DMS 273 (cell line): ENCODE measurements around the gene PSMD5.
A peak's percentile ranks its signal among the peaks of the same experiment; 100 is the strongest.

Experiments
- DNase-seq: peaks from one replicate; lab custom pipeline; 2025; ENCODE audit not compliant: unreplicated experiment; lab: John Stamatoyannopoulos, UW

PSMD5 gene

DNA sequence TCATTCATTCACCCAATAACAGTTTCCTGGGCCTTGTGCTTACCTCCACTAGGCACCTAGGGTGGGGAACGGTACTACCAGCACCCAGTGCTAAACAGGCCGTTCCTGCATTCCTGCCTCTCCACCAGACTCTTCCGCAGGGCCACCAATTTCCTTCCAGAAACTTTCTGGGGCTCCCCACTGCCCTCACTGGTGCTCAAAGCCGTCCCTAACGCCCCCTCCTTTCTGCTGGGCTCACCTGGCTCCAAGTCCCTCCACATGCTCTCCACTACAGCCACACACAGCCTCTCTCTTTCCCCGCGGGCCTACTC lies 32.9 kb upstream of the PSMD5 start:
- no peak for DNase-seq

DNA sequence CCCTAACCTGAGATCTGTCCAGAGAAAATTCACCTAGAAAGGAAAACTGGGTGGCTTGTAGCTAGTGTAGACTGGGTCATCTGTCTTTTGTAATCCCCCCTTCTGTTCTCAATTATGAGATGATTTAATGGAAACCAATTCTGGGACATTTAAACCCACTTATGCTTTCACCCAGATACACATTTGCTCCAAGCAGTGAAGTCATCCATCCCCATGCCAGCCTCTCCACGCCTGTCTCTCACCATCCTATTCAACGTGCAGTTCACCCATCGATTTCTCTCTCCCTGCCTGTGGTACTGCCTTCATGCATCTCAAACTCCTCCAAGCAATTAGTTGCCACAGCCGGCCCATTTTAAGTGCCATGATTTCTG lies 32.5 kb upstream of the PSMD5 start:
- DNase-seq, result no peak

DNA sequence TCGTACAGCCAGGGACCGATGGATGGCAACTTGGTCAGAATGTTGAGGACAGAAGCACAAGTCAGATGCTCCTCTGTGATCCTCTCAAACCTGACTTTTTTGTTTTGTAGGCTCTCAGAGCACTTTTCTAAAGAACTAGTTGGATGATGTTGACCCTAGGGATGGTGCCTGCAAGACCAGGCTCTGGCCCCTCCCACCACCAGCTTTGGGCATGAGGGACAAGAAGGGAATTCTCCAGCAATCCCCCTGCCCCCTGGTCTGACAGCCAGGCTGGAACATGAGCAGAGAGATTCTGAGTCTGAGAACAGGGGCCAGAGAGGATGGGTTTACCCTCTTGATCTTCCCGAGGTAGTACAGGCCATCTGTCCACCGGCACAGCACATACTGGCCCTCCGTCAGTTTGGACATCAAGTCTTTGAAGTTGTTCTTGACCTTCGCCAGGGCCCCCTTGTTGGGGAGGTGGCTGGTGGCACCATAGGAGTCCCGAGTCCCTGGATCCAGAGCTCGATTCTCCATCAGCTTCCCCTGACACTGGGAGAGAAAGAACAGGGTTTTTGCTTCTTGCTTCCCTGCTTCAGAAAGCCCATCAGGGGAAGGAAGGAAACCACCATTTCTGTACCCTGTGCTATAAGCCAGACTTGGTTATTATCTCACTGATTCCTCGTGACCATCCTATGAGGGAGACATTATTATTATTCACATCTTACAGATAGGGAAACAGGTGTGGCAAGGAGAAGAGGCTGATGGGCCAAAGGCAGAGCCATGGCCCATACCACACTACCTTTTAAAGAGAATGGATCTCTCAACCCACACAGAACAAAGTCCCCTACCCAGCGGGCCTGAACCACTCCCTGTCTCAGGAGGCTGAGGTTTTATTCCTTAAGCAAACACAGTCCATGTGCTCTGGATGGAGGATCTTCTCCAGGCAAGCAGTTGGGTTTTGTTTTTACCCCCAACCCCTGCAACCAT lies 31.8 kb upstream of the PSMD5 start:
- DNase-seq, result no peak

DNA sequence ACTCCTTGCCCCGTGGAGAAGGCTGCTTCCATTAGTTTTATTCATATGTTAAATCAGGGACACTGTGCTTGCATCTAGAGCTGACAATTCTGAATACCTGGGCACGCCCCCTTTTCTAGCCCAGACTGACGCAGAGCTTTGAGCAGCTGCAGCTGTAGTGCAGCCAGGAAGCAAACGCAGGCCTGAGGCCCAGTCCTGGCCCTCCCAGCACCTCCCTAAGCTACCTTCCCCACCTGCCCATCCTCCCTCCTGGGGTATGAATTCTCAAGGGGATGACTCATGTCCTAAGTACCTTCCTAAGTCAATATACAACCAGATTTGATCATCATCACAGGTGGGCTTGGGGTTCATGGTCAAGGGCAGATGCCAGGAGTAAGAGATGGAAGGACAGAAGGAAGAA lies 30.8 kb upstream of the PSMD5 start:
- DNase-seq, result no peak

DNA sequence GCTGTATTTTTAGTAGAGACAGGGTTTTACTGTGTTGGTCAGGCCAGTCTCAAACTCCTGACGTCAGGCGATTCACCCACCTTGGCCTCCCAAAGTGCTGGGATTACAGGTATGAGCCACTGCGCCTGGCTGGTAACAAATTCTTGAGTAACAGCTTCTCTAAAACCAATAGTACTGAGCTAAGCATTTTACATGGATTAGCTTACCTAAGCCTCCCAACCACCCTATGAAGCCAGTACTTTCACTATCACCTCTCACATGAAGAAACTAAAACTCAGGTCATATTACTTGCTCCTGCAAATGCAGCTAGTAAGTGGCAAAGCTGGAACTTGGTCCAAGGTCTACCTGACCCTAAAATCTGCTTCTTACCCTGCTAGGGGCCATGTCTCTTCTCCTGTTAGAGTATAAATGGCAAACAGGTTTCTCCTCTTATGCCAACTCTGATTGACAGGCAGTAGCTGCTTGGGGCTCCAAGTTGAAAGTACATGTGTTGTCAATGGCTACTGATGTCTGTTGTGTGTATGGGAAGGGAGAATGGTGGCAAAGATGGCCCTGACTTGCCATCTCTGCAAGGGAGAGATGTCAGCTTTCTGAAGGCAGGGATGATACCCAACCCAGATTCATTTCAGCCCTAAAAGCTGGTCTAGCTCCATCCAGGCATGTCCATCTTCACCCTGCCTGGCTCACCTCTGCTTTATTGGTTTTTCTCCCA lies 30.2 kb upstream of the PSMD5 start:
- DNase-seq, result no peak

DNA sequence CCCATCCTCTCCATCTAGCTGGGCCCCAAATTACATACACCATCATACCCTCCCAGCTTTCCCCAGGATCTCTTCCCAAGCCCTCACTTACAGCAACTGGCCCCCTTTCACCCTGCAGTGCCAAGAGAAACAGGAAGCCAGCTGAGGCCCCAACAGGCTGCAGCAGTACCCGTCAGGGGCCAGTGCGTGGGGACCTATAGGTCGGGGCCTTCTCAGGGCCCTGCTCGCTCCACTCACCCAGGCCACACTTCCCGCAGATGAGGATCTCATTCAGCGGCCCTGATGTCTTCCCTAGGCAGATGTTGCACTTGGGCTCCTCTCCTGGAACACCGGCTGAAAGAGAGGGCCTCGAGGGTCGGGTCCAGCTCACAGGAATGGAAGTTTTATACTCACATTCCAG lies 27.5 kb upstream of the PSMD5 start:
- DNase-seq, result no peak

DNA sequence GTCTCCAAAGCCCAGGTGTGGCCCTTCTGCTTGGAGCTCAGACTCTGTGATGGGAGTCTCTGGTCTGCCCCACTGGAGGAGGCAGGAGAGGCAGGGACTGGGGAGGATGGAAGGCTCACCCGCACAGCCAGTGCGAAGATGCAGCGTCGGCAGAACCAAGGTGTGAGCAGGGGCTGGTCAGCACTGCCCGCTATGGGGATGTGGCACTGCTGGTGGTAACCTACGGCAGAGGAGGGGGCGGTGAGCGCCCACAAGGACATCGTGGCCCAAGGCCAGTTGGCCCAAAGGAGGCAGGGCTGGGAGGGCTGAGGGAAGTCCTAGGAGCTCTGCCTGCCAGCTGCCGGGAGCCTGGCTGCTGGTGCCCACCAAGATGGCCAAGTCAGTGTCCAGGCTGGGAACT lies 27.0 kb upstream of the PSMD5 start:
- no peak for DNase-seq

DNA sequence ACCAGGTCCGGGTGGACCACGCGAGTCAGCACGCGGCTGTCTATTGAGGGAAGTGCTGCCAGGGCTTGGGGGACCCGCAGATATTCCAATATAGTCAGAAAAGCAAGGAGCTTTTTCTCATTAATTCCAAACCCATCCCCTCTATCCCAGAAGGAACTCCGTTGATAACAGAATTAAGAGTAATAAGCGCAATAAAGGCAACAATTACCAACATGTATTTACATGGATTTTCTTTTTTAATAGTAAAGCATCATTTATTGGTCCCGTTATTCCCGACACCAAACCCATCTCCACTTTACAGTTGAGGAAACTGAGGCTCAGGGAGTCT lies 26.6 kb upstream of the PSMD5 start:
- no peak for DNase-seq

DNA sequence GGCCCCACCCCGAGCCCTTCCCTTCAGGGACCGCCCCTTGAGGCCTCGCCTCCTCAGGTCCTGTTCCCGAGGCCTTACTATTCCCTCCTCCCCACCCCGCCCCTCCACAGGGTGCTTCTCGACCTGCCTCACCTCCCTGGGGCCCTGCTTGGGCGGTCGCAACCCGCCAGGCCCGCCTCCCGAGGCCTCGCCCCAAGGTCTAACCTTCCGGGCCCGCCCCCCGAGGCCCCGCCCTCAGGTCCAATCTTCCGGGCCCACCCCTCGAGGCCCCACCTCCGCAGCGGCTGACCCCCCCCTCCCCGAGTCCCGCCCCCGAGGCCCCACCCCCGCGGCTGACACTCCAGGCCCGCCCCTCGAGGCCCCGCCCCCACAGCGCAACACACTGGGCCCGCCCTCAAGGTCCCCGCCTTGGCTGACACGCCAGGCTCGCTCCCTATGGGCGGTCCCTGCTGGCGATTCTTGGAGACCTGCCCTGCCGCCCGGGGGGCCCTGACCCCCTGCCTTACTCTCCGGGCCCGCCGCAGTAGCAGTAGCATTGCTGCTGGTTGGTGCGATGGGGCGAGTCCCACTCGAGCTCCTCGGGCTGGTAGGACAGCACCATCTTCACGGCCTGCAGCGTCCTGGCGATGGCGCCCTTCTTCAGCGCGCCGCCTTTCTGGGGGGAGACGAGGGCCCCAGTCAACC lies 26.1 kb upstream of the PSMD5 start:
- DNase-seq, result peak; percentile 30

DNA sequence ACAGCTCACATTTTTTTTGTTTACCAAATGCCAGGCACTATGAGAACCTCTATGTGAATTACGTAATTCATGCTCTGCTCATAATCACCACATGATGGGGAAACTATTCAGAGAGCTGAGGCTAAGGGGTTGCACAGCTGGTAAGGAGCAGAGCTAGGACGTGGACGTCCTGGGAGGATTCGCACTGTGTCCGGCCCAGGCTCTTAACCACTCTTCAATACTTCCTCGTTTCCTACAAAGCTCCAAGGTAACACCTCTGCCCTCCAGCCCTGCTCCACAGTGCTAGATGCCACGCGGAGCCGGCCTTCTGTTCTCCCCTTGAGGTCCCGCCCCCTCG lies 25.6 kb upstream of the PSMD5 start:
- no peak for DNase-seq

DNA sequence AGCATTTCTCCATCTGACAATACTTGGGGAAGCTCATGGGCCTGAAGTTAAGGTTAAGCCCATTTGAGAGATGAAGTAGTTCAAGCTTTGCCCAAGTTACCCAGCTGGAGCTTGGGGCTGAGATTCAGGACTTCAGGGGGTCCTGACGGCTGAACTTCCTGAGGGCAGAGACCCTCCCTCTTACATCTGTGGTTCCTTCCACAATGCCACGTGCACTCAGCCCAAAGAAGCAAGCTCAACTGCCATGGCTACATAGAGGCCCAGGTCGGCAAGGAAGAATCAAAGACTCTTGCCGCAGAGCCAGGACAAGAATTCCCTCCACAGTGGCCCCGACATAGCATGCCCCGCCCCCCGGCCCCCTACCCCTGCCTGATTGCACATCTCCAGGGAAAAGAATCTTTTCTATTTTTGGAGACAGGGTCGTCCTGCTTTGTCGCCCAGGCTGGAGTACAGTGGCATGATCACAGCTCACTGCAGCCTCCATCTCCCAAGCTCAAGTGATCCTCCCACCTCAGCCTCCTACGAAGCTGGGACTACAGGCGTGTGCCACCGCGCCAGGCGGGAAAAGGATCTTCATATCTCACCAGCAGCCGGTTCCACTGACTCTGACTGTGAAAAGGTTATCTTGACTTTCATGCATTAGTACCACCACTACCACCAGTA lies 25.1 kb upstream of the PSMD5 start:
- DNase-seq, result no peak

DNA sequence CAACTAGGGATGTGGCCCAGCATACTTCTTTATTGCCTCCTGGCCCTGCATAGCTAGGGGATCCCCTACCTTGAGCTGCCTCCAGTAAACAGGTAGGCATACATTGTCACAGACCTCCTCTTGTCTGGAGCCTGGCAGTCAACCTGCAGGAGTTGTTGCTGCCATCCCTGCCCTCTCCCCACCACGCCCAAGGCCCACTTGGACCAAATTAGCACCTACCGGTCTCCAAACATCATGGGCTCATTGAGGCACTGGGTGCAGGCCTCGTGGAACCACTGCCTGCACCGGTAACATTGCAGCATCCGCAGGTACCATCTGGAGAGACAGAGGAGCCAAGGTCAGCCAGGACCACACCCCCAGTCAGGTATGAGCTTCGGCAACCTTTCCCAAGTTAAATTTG lies 23.9 kb upstream of the PSMD5 start:
- no peak for DNase-seq

DNA sequence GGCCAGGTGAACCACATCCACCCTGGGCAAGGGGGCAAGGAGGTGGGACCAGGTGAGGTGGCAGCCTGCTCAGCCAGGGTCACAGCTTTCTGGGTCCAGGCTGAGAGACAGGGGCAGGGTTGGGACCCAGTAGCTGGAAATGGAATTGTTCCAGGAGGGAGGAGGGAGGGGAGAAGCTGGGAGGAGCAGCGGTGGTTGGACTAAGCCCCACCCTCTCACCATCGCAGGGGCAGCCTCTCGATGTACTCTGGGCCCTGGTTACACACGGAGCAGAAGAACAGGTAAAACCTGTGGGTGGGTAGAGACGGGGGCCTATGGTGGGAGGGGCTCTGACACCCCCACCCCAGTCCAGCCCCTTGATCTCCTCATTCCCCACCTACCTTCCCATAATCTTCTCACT lies 23.1 kb upstream of the PSMD5 start:
- DNase-seq, result no peak

DNA sequence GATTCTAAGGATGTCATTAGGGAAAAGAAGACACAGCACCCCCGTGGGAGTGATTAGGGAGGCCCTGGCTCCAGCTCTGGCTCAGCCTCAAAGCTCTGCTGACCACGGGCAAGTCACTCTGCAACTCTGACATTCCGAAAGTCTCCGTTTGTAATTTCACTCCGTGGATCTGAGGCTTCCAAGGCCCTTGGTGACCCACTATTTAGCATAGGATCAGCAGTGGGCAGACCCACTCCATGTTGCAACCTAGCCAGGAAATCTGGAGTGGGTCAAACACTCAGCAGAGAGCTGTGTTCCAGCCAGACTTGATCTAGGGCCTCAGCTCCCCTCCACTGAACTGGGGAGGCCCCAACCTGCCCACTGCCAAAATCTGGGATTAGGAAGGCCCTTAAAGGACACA lies 22.5 kb upstream of the PSMD5 start:
- no peak for DNase-seq

DNA sequence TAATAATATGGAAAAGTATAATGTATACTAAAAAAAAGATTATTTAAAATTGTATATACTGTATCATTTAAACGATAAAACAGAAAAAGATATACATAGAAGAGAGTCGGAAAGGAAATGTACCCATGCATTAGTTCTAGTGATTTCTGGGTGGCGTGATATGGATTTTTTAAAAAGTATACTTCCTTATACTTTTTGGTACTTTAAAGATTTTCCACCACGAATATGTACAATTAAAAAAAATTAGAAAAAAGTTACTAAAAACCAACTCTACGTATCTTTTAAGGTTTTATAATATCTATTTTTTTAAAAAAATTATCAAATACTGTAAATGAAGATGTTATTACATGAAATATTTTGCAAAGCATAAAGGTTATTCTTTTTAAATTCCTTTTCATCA lies 22.0 kb upstream of the PSMD5 start:
- no peak for DNase-seq

DNA sequence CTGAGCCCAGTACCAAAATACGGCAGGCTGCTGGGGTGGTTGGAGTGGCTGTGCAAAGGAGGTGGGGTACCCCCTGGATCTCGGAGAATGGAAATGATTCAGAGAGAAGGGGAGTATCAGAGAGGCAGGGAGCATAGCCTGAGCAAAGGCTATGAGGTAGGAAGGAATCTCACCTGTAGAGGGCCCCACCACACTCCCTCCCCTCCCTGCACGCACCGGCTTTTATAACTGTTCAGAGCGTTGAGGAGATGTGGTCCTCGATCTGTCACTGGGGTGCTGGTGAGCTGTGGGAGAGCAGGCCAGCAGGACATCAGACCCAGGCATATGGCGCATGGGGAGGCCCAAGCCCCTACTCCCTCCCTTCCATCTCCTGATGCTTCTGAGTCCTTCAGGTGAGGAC lies 21.1 kb upstream of the PSMD5 start:
- DNase-seq, result no peak

DNA sequence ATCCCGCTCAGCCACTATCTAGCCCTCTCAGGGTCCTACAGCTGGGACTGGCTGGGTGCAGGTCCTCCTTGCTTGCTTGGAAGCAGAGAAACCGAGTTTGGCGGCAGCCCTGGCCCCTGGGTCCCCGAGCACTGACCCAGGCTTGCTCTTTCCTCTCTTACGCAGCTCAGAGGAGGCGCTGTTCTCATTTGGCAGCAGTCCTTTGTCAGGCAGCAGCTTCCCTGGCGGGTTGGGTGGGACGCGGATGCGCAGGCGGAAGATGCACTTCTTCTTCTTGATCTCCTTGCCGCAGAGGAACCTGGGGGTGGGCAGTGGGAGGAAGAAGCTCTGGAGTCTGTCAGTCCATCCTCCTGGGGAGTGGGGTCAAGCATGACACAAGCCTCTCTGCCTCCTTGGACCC lies 19.7 kb upstream of the PSMD5 start:
- no peak for DNase-seq

DNA sequence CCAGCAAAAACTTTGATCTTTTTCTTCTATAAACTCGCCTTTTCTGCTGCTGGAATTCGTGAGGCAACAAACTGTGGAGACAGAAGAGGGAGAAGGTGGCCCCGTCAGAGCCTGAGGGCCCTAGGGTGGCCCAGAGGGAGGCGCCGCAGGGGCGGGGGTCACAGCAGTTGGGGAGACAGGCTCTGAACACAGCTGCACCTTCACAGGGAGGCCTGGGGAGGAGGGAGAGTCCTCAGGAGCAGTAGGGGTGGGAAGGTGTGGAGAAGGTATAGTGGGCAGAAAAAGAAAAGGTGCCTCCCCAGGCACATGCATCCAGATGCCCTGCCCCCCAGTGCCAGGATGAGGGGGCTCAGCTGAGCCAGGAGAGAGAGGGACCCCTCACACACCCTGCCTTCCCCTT lies 19.2 kb upstream of the PSMD5 start:
- DNase-seq, result no peak

DNA sequence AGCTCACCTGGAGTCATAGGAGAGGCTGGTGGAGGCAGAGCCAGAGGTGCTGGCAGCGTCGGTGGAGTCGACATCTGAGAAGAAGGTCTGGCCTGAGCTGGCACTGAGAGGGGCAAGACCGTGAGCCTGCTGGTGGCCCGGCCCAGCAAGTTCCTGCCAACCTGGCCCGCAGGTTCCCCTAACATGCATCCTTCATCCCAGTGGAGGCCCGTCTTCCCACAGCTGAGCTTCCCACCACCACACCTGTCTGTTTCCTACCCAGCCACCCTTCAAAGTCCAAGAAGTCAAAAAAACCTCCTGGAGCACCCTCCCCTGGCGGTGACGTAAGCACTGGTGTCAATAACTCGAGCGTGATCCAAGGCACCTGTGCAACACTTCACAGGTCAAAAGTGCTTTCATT lies 17.4 kb upstream of the PSMD5 start:
- no peak for DNase-seq

DNA sequence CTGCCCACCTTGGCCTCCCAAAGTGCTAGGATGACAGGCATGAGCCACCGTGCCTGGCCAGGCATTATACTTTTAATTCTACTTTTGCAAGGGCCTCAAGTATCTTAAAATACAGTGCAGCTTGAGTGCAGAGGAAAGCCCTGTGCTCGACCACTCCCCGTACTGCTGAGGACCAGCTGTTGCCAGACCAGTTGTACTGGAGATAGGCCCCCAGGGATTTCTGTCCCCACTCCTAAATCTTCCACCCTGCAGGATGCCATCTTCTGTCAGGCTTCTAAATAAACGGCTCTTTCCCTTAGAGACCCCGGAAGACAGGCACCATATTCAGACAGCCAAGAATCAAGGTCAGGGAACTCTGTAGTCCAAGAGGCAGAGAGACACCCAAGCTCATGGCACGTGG lies 16.6 kb upstream of the PSMD5 start:
- DNase-seq, result peak; percentile 25

DNA sequence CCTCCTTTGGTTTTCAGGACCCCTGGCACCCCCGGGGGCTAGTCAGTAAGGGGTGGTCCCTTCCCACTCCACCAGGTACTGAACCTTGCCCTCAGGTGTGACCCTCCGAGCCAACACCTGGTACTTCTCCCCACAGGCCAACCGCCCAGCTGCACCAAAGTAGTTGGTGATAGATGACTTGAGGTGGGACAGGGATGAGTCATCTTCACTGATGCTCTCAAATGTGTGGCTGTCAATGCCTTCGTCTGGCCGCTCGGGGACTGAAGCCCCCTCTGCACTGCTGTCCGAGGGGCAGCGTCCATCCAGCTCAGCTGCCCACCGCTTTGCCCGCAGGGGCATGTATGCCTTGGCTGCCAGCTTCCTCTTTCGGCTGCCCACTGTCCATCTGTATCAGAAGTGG lies 15.2 kb upstream of the PSMD5 start:
- no peak for DNase-seq

DNA sequence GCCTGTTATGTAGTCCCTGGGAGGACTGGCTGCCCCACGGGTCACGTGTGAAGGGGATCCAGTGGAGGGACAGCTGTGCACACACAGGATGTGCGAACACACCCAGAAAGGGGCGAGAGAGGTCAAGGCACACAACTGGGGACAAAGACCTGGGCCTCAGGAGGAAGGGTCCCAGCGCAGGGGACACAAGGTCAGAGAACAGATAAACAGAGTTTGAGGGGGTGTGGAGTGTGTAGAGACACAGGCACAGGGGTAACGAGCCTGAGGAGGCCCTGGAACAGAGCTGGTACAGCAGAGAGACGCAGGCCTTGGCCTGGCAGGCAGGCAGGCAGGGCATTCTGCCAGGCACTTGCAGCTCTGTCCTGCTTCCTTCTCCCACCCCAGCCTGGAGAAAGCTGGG lies 14.8 kb upstream of the PSMD5 start:
- peak; percentile 32 for DNase-seq
